A549 (cell line): ENCODE measurements around the gene SESN3.

ENCODE experiments used
- CTCF ChIP-seq: fragments of >200 bp; sonication (Bioruptor Twin); formaldehyde crosslinking; IDR thresholded peaks from 3 replicates; pipeline ENCODE4 v1.5.1; 2016
- EHMT2 ChIP-seq: fragments of 200-600 bp; sonication (generic); IDR thresholded peaks from 2 replicates; pipeline ENCODE4 v1.6.1; 2016; ENCODE audit warnings: antibody characterized with exemption, low read depth, mild to moderate bottlenecking, moderate library complexity
- ESRRA ChIP-seq: fragments of 150-350 bp; IDR thresholded peaks from 2 replicates; pipeline ENCODE4 v1.6.1; 2014; ENCODE audit warnings: mild to moderate bottlenecking, low read length, borderline replicate concordance
- GATA3 ChIP-seq: IDR thresholded peaks from 2 replicates; pipeline ENCODE4 v1.6.1; 2012; ENCODE audit warnings: borderline replicate concordance
- HDAC2 ChIP-seq: fragments of 200-600 bp; sonication (generic); IDR thresholded peaks from 2 replicates; pipeline ENCODE4 v1.6.1; 2016
- JUN ChIP-seq, 2 experiments: fragments of >200 bp; sonication (Bioruptor Twin); formaldehyde crosslinking; IDR thresholded peaks; 2 replicates in 1 of 2; 3 replicates in 1 of 2; pipeline ENCODE4 v1.6.1; 2016 to 2017
- JUNB ChIP-seq: fragments of >200 bp; sonication (Bioruptor Twin); formaldehyde crosslinking; IDR thresholded peaks from 2 replicates; pipeline ENCODE4 v1.6.1; 2016
- KDM1A ChIP-seq: fragments of 200-600 bp; sonication (generic); IDR thresholded peaks from 2 replicates; pipeline ENCODE4 v1.6.1; 2016; ENCODE audit warnings: low read depth, mild to moderate bottlenecking
- MAFK ChIP-seq: fragments of 450-650 bp; IDR thresholded peaks from 2 replicates; pipeline ENCODE4 v1.6.1; 2014; ENCODE audit not compliant: partially characterized antibody
- PBX3 ChIP-seq: IDR thresholded peaks from 2 replicates; pipeline ENCODE4 v1.6.1; 2012
- POLR2A ChIP-seq: IDR thresholded peaks from 2 replicates; pipeline ENCODE4 v1.6.1; 2012; ENCODE audit warnings: mild to moderate bottlenecking, low read length
- POLR2AphosphoS2 ChIP-seq: conservative IDR thresholded peaks from 2 replicates; pipeline ENCODE4 v1.6.1; 2012; ENCODE audit warnings: low read length, improper control_type of control experiment, inconsistent platforms
- REST ChIP-seq: fragments of 200-600 bp; sonication (generic); IDR thresholded peaks from 2 replicates; pipeline ENCODE4 v1.6.1; 2016; ENCODE audit warnings: antibody characterized with exemption, mild to moderate bottlenecking, moderate library complexity

- TF ChIP-seq CTCF (no peak), EHMT2 (no peak), POLR2A (no peak), REST (no peak), GATA3 (no peak), HDAC2 (no peak), PBX3 (no peak), POLR2AphosphoS2 (no peak), ESRRA (no peak), JUNB (no peak), MAFK (no peak), JUN (IDR thresholded peaks at IDR 0.05) (no peak), KDM1A (no peak)
Observed at GRCh38 chr11:95123556-95123955, 107.4 kb downstream of the SESN3 start.
